ENCODE measurements around the gene MED17. TPM values are rescaled to one million over a fixed set of nuclear protein-coding genes. Genes with fewer than 3 reads are reported as not detected.

Gene MED17
- polyA plus RNA-seq, 1 donor from 2014 or later = 82.7 TPM

DNA sequence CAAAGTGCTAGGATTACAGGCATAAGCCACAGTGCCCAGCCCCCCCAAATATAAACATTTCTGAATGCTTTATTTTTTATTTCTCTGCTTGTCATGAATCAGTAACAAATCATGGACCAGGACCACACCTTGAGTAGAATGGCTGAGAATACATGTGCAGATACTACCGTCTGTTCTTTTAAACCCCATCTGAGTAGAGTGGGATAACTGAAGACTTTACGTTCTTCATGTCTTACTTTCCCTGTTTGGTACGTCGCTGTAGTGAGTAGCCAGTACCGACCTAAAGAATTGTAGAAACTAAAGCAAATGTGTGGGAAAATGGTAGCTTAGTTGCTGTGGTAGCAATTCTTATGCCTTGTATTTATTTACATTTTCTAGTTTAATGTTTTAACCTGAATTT lies 29.9 kb downstream of the MED17 start:
- TF ChIP-seq MXI1 (conservative IDR thresholded peaks at IDR 0.05; ENCODE audit: poor library complexity, severe bottlenecking) = no peak
- H3K27ac ChIP-seq (ENCODE audit: low read length) = no peak overlapping the region
- H3K9me2 ChIP-seq (ENCODE audit: insufficient read depth, low read length) = no peaks in the 10 kb centered on the region

DNA sequence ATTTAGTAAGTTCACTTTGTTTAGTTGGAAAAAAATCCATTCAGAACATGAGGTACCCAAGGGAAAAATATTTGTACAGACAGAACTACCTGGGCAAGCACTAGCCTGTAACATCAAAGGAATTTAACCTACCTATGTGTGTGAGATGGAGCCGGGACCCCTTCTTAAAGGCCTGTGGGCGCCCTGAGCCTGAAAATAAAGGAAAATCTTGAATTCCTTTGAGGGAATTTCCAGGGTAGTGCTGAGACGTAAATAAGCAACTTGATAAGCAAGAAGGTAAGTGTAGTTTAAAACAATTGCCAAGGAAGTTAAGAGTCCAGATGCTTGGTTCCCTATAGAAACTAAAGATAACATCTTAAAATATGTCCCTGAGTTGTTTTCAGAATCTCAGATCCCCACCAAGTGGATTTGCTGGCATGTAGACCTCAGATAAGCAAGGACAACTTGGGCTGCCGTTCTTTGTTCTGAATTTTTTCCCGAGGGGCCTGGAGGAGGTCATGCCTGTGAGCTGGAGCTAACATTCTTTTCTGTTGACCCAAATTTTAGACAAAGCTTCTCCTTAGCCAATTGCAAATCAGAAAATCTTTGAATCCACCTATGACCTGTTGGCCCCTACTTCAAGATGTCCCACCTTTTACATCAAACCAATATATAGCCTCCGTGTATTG lies 31.0 kb downstream of the MED17 start:
- H3K27me3 ChIP-seq (ENCODE audit: insufficient read depth, low read depth, low read length) = no peaks in the 10 kb centered on the region
- H3K4me3 ChIP-seq (ENCODE audit: low read length) = no peak overlapping the region
- TF ChIP-seq TAF1 (IDR thresholded peaks at IDR 0.05; ENCODE audit: low read depth) (no peak), RAD21 (conservative IDR thresholded peaks at IDR 0.05) (no peak)
- TF ChIP-seq, protein P1, sequence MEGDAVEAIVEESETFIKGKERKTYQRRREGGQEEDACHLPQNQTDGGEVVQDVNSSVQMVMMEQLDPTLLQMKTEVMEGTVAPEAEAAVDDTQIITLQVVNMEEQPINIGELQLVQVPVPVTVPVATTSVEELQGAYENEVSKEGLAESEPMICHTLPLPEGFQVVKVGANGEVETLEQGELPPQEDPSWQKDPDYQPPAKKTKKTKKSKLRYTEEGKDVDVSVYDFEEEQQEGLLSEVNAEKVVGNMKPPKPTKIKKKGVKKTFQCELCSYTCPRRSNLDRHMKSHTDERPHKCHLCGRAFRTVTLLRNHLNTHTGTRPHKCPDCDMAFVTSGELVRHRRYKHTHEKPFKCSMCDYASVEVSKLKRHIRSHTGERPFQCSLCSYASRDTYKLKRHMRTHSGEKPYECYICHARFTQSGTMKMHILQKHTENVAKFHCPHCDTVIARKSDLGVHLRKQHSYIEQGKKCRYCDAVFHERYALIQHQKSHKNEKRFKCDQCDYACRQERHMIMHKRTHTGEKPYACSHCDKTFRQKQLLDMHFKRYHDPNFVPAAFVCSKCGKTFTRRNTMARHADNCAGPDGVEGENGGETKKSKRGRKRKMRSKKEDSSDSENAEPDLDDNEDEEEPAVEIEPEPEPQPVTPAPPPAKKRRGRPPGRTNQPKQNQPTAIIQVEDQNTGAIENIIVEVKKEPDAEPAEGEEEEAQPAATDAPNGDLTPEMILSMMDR (IDR thresholded peaks at IDR 0.05; ENCODE audit: poor library complexity, severe bottlenecking) = no peak
- H3K27ac ChIP-seq (ENCODE audit: low read length) = no peak overlapping the region
- no peak overlapping the region for H3K9ac ChIP-seq (ENCODE audit: low read length)
- no peaks in the 10 kb centered on the region for H3F3A ChIP-seq (ENCODE audit: insufficient read depth, low read length, poor library complexity, severe bottlenecking)
- H3K9me3 ChIP-seq (ENCODE audit: low read length) = no peaks in the 10 kb centered on the region
- no peak overlapping the region for H2AFZ ChIP-seq (ENCODE audit: low read depth, low read length)
- no peaks in the 10 kb centered on the region for H4K20me1 ChIP-seq (ENCODE audit: insufficient read depth)
- no peak overlapping the region for H3K4me2 ChIP-seq (ENCODE audit: low read length)
- H3K36me3 ChIP-seq (ENCODE audit: insufficient read depth, low read length) = peaks cover 35% of the 10 kb centered on the region
- no peaks in the 10 kb centered on the region for H3K79me2 ChIP-seq (replicated peaks; ENCODE audit: insufficient read depth, low read length)
- H3K9me2 ChIP-seq (ENCODE audit: insufficient read depth, low read length) = no peaks in the 10 kb centered on the region

More for the DNA sequence above, 29.9 kb downstream of the MED17 start:
- Histone ChIP-seq H3K9me3 (ENCODE audit: low read length) (no peaks in the 10 kb centered on the region), H3K36me3 (ENCODE audit: insufficient read depth, low read length) (peaks cover 35% of the 10 kb centered on the region), H3K4me2 (ENCODE audit: low read length) (no peak overlapping the region), H3F3A (ENCODE audit: insufficient read depth, low read length, poor library complexity, severe bottlenecking) (no peaks in the 10 kb centered on the region), H3K9ac (ENCODE audit: low read length) (no peak overlapping the region), H2AFZ (ENCODE audit: low read depth, low read length) (no peak overlapping the region), H3K4me3 (ENCODE audit: low read length) (no peak overlapping the region), H4K20me1 (ENCODE audit: insufficient read depth) (no peaks in the 10 kb centered on the region), H3K27me3 (ENCODE audit: insufficient read depth, low read depth, low read length) (no peaks in the 10 kb centered on the region), H3K79me2 (replicated peaks; ENCODE audit: insufficient read depth, low read length) (no peaks in the 10 kb centered on the region)

DNA sequence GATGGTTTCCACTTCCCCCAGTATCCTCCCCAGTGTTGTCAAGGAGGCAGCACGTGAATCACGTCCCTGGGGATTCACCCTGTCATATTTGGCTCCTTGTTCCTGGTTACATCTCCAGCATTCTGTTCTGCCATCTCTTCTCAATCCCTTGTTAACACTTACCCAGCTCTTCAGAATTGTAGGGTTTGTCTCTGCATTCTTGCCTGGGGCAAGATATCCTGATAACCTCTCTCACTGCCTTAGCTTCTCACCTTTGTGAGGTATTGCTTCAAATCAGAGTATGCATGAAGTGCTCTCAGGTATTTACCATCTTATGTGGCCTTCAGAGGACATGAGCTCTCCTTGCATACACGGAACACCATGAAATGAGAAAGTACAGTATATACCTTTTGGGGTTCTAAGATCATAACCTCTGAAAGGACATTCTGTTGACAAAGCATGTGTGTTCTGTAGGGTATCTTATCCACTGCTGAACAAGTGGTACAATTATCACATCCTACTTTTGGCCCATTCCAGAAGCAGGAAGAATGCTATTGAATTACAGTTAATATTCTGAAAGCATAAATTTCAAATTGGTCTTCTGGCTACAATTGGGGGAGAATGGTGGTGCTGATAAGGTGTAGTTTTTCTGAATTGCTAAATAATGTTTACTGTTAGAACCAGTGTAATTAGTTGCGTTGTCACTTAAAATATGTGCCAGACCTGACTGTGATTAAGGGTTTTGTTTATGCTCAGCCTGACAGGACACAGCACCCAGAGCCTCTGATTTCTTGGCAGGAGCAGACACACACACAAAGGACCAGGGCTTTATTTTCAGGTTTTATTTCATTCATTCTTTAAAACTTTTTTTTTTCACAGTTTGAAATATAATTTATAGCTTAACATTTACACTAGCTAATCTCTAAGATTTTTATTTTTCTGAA lies 33.6 kb downstream of the MED17 start:
- Histone ChIP-seq H3K4me2 (ENCODE audit: low read length) (no peak overlapping the region), H3K79me2 (replicated peaks; ENCODE audit: insufficient read depth, low read length) (no peaks in the 10 kb centered on the region), H3K9me2 (ENCODE audit: insufficient read depth, low read length) (no peaks in the 10 kb centered on the region), H2AFZ (ENCODE audit: low read depth, low read length) (no peak overlapping the region), H3K9ac (ENCODE audit: low read length) (no peak overlapping the region), H3K4me3 (ENCODE audit: low read length) (no peak overlapping the region), H3K36me3 (ENCODE audit: insufficient read depth, low read length) (peaks cover 18% of the 10 kb centered on the region), H3K27ac (ENCODE audit: low read length) (no peak overlapping the region), H3K27me3 (ENCODE audit: insufficient read depth, low read depth, low read length) (no peaks in the 10 kb centered on the region), H3K9me3 (ENCODE audit: low read length) (no peaks in the 10 kb centered on the region), H3F3A (ENCODE audit: insufficient read depth, low read length, poor library complexity, severe bottlenecking) (no peaks in the 10 kb centered on the region), H4K20me1 (ENCODE audit: insufficient read depth) (no peaks in the 10 kb centered on the region)
- TF ChIP-seq POLR2AphosphoS5 (IDR thresholded peaks at IDR 0.05) = no peak
- TF ChIP-seq EP300 (conservative IDR thresholded peaks at IDR 0.05; ENCODE audit: poor library complexity, severe bottlenecking) = no peak
- TF ChIP-seq SMC3 (conservative IDR thresholded peaks at IDR 0.05; ENCODE audit: poor library complexity) = no peak
- TF ChIP-seq, protein P1 (IDR thresholded peaks at IDR 0.05; ENCODE audit: poor library complexity, severe bottlenecking) = no peak
- no peak for TF ChIP-seq EZH2 (IDR thresholded peaks at IDR 0.05; ENCODE audit: borderline replicate concordance, insufficient read depth, low read length, poor library complexity, severe bottlenecking)
- TF ChIP-seq, protein P2, sequence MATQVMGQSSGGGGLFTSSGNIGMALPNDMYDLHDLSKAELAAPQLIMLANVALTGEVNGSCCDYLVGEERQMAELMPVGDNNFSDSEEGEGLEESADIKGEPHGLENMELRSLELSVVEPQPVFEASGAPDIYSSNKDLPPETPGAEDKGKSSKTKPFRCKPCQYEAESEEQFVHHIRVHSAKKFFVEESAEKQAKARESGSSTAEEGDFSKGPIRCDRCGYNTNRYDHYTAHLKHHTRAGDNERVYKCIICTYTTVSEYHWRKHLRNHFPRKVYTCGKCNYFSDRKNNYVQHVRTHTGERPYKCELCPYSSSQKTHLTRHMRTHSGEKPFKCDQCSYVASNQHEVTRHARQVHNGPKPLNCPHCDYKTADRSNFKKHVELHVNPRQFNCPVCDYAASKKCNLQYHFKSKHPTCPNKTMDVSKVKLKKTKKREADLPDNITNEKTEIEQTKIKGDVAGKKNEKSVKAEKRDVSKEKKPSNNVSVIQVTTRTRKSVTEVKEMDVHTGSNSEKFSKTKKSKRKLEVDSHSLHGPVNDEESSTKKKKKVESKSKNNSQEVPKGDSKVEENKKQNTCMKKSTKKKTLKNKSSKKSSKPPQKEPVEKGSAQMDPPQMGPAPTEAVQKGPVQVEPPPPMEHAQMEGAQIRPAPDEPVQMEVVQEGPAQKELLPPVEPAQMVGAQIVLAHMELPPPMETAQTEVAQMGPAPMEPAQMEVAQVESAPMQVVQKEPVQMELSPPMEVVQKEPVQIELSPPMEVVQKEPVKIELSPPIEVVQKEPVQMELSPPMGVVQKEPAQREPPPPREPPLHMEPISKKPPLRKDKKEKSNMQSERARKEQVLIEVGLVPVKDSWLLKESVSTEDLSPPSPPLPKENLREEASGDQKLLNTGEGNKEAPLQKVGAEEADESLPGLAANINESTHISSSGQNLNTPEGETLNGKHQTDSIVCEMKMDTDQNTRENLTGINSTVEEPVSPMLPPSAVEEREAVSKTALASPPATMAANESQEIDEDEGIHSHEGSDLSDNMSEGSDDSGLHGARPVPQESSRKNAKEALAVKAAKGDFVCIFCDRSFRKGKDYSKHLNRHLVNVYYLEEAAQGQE (IDR thresholded peaks at IDR 0.05; ENCODE audit: borderline replicate concordance) = no peak
- TF ChIP-seq TAF1 (IDR thresholded peaks at IDR 0.05; ENCODE audit: low read depth) = no peak
- TF ChIP-seq RAD21 (conservative IDR thresholded peaks at IDR 0.05) = no peak
- no peak for TF ChIP-seq MXI1 (conservative IDR thresholded peaks at IDR 0.05; ENCODE audit: poor library complexity, severe bottlenecking)
